Stimulated activated naive B cell treated with anti-CD40 and anti-IgM and Interleukin-4, amounts not matched to agents 10 μg/mL and 1 μg/mL and 100 μg/mL, for 72 hours (primary cell): Measurements from ENCODE around the gene SENP5.
A peak's percentile ranks its signal among the peaks of the same experiment; 100 is the strongest.
"Not testable (repeated sequence)": the region's sequence is repeated elsewhere in the genome, so short reads cannot be mapped to it uniquely, and the experiment has no call there.

ENCODE experiments used
- ATAC-seq, 2 donors: fragments of 150-1000 bp; cut with Tn5 transposase; replicated peaks; 2 replicates each; pipeline ENCODE4 v1.10.0; 2021; ENCODE audit warnings: moderate library complexity in 1 of 2
- DNase-seq: peaks from one replicate; pipeline ENCODE4 v3.0.0; 2021
- H3K27ac Mint-ChIP-seq: one replicate; pipeline ENCODE4 v1.8.0; 2022; ENCODE audit warnings: mild to moderate bottlenecking, mixed read lengths
- H3K27me3 Mint-ChIP-seq, 2 donors: one replicate each; pipeline ENCODE4 v1.8.0; 2022; ENCODE audit warnings: mixed read lengths in 2 of 2
- H3K36me3 Mint-ChIP-seq, 2 donors: one replicate each; pipeline ENCODE4 v1.8.0; 2022; ENCODE audit warnings: mixed read lengths in 2 of 2, mild to moderate bottlenecking in 1 of 2
- H3K4me1 Mint-ChIP-seq, 2 donors: one replicate each; pipeline ENCODE4 v1.8.0; 2022; ENCODE audit warnings: mixed read lengths in 2 of 2, mild to moderate bottlenecking in 1 of 2
- H3K4me3 Mint-ChIP-seq, 2 donors: one replicate each; pipeline ENCODE4 v1.8.0; 2022; ENCODE audit warnings: mild to moderate bottlenecking in 2 of 2, mixed read lengths in 2 of 2, moderate library complexity in 1 of 2
- H3K9me3 Mint-ChIP-seq, 2 donors: one replicate each; pipeline ENCODE4 v1.8.0; 2022; ENCODE audit warnings: mixed read lengths in 2 of 2, mild to moderate bottlenecking in 1 of 2

Gene SENP5

DNA sequence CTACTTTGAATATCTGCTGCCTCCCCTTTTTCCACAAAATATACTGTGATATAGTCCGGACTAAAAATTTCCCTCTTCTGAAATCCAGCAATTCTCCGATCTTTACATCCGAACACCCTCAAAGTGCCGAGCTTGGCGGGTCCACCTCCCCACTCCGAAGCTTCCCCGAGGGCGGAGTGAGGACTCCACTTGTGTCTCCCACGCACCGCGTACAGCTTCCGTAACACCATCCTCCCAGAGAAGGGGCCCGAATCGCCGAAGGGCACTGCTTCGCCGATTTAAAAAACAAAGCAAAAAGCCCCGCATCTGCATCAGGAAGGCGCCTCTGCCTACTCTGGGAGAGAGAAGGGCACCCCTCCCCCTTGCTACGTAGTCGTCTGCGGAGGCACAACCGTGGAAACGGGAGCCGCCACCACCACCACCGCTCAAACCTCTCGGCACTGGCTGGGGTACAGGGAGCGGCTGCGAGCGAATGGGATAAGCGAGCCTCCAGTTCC lies 74.1 kb downstream of the SENP5 start:
- peak overlapping the region; percentile 96 for H3K27ac Mint-ChIP-seq
- ATAC-seq: peak; percentile 53 to 58
- H3K9me3 Mint-ChIP-seq: no peaks in the 10 kb centered on the region
- no peaks in the 10 kb centered on the region for H3K27me3 Mint-ChIP-seq
- peaks cover 28 to 55% of the 10 kb centered on the region in 2 donors for H3K36me3 Mint-ChIP-seq
- peaks cover 35 to 55% of the 10 kb centered on the region in 2 donors for H3K4me1 Mint-ChIP-seq
- H3K4me3 Mint-ChIP-seq: peak overlapping the region; percentile 86 to 96
- DNase-seq: peak; percentile 62

DNA sequence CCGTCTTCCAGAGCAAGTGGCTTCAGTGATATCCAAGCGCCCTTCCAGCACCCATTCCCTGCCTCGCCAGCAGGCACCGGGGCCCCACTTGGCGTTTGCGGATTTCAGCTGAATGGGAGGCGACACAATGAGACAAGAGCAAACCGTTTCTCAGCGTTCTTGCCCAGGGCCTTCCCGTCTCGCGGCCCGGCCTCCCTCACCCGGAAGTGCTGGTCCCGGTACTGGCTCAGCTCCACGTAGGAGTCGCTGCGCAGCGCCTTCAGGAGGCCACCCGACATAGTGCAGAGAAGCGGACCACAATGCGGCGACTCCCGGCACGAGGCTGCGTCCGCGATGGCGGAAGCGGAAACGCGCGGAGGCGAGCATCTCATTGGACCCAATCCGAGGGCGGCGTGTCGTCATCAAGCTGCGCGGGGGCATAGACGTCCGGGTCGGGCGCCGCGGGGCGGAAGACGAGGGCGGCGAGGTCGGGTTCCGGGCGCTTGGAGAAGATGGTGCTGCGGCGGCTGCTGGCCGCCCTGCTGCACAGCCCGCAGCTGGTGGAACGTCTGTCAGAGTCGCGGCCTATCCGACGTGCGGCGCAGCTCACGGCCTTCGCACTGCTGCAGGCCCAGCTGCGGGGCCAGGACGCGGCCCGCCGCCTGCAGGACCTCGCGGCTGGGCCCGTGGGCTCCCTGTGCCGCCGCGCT lies 74.7 kb downstream of the SENP5 start, which contains the start of gene NCBP2:
TSS of gene NCBP2 (minus strand) at position 303 of the 689 bp plus-strand sequence. CDS start at position 278, 25 bp downstream.
- Mint-ChIP-seq H3K27me3 (no peaks in the 10 kb centered on the region), H3K9me3 (no peaks in the 10 kb centered on the region), H3K4me1 (peaks cover 35 to 55% of the 10 kb centered on the region in 2 donors), H3K4me3 (peak within 1 kb of the TSS; percentile 86 to 96), H3K36me3 (peaks cover 24 to 52% of the 10 kb centered on the region in 2 donors), H3K27ac (peak within 1 kb of the TSS; percentile 96)
- ATAC-seq (peak; percentile 92), DNase-seq (peak; percentile 99)

DNA sequence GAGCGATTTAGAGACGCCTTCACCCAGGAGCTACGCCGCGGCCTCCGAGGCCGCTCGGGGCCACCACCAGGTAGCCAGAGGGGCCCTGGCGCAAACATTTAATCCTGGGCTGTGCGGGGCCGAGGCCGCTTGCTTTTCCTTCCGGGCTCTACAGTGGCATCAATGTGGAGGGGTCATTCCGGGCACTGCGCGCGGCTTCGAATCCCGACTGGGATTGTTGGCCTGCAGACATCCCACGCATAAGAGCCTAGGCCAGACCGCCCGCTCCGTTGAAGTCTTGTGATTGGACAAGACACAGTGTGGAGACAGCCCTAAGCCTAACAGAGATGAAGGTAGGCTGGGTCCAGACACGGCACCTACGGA lies 75.2 kb downstream of the SENP5 start:
- DNase-seq: no peak
- Mint-ChIP-seq H3K27ac (peak overlapping the region; percentile 96), H3K9me3 (no peaks in the 10 kb centered on the region), H3K36me3 (peaks cover 26 to 51% of the 10 kb centered on the region in 2 donors), H3K4me1 (peaks cover 33 to 55% of the 10 kb centered on the region in 2 donors), H3K4me3 (peak overlapping the region; percentile 86 to 96), H3K27me3 (no peaks in the 10 kb centered on the region)
- ATAC-seq: peak; percentile 2 to 3

DNA sequence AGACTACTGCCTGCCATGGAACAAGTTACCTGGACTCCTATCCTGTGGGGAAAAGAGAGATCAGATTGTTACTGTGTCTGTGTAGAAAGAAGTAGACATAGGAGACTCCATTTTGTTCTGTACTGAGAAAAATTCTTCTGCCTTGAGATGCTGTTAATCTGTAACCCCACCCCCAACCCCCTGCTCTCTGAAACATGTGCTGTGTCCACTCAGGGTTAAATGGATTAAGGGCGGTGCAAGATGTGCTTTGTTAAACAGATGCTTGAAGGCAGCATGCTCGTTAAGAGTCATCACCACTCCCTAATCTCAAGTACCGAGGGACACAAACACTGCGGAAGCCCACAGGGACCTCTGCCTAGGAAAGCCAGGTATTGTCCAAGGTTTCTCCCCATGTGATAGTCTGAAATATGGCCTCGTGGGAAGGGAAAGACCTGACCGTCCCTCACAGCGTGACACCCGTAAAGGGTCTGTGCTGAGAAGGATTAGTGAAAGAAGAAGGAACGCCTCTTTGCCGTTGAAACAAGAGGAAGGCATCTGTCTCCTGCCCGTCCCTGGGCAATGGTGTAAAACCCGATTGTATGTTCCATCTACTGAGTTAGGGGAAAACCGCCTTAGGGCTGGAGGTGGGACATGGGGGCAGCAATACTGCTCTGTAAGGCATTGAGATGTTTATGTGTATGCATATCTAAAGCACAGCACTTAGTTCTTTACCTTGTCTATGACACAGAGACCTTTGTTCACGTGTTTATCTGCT lies 76.5 kb downstream of the SENP5 start:
- ATAC-seq, H3K9me3 Mint-ChIP-seq, H3K27me3 Mint-ChIP-seq, DNase-seq, H3K27ac Mint-ChIP-seq: not testable (repeated sequence)
- Mint-ChIP-seq H3K4me3 (peak overlapping the region; percentile 86 to 96), H3K36me3 (peaks cover 18 to 43% of the 10 kb centered on the region in 2 donors), H3K4me1 (peaks cover 30 to 49% of the 10 kb centered on the region in 2 donors)

DNA sequence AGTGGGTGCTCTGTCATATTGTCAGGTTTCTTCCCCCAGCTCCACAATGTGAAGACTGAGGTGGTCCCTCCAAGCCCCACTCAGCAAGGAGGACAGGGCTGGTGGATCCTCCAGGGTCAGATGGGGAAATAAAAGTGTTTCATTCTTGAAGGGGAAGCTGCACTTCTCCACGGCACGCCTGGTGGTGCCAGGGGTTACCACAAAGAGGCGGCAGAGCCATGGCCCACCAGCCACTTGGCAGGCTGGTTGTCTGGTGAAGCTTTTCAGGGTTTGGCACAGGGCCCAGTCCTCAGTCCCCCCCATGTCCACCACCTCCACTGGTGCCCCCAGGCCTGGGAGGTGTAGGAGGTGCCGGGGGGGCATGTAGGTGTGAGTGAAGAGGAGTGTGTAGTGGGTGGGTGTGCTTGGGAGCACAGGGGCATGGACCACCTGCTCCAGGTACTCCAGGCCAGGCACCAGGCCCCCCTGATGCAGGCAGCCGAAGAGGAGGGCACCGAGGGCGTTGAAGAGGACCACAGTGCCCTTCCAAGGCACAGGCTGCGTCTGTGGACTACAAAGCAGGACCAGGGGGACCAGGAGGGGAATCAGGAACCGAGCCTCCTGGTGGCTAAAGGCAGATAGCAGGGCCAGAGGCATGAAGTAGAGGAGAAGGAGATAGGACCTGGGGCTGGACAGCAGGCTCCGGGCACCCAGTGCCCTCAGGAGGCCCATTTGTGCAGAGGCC lies 79.6 kb downstream of the SENP5 start:
- Mint-ChIP-seq H3K4me1 (peaks cover 11 to 23% of the 10 kb centered on the region in 2 donors), H3K36me3 (peaks cover 7 to 24% of the 10 kb centered on the region in 2 donors), H3K27ac (peak overlapping the region; percentile 47), H3K4me3 (no peak overlapping the region), H3K9me3 (no peaks in the 10 kb centered on the region), H3K27me3 (no peaks in the 10 kb centered on the region)
- ATAC-seq (no peak), DNase-seq (no peak)

DNA sequence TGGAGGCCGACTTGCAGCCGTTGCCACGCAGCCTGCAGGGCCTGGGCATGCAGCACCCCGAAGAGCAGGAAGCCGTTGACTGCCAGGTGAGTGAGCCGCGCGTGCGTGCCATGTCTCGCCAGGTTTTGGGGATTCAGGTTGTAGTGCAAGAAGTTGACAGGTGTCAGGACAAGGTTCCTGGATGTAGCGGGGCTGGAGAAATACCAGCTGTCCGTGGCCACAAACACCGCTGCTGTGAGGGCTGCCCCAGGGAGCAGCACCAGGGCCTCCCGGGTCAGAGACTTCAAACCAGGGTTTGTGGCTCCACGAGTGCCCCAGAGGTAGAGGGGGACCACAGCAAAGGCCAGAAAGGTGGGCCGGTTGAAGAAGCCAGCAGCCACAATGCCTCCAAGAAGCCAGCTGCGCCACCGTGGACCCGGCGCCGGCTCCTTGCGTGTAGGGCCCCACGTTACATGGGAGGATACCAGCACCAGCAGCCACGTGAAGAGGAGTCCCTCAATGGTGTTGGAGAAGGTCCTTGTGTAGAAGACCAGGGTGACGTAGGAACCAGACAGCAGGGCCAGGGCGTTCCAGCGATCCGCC lies 80.2 kb downstream of the SENP5 start:
- DNase-seq (no peak), ATAC-seq (no peak)
- Mint-ChIP-seq H3K27me3 (no peaks in the 10 kb centered on the region), H3K9me3 (no peaks in the 10 kb centered on the region), H3K36me3 (peaks cover 7 to 20% of the 10 kb centered on the region in 2 donors), H3K4me3 (no peak overlapping the region), H3K27ac (no peak overlapping the region), H3K4me1 (peaks cover 11 to 22% of the 10 kb centered on the region in 2 donors)

DNA sequence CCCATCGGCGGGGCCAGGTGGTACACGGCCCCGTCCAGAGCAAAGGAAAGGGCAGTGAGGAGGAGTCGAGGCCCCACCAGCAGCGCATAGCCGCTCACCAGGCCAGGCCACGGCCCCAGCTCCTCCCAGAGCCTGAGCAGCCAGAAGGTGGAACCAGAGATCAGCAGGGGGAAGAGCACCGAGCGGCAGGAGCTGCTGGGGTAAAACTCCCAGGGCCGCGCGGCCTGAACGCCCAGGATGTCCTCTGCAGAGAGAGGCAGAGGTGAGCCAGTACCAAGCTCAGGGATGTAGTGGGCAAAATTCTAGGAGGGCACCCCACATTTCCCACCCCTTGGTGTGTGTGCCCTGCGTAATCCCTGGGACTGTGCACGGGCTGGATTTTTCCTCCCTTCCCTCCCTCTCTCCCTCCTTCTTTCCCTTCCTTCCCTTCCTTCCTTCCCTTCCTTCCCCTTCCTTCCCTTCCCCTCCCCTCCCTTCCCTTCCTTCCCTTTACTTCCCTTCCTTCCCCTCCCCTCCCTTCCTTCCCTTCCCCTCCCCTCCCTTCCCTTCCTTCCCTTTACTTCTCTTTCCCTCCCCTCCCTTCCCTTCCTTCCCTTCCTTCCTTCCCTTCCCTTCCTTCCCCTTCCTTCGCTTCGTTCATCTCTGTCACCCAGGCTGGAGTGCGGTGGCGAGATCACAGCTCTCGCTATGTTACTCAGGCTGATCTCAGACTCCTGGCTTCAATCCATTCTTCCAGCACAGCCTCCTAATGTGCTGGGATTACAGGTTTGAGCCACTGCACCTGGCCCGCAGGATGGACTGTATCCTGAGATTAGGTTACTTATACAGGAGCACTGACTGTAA lies 80.9 kb downstream of the SENP5 start:
- peaks cover 7 to 18% of the 10 kb centered on the region in 2 donors for H3K36me3 Mint-ChIP-seq
- H3K27me3 Mint-ChIP-seq: no peaks in the 10 kb centered on the region
- H3K4me3 Mint-ChIP-seq: no peak overlapping the region
- ATAC-seq (peak in 1 of 2 donors; percentile 29), DNase-seq (no peak)
- no peak overlapping the region for H3K27ac Mint-ChIP-seq
- peaks cover 8 to 14% of the 10 kb centered on the region in 2 donors for H3K4me1 Mint-ChIP-seq
- no peaks in the 10 kb centered on the region for H3K9me3 Mint-ChIP-seq

DNA sequence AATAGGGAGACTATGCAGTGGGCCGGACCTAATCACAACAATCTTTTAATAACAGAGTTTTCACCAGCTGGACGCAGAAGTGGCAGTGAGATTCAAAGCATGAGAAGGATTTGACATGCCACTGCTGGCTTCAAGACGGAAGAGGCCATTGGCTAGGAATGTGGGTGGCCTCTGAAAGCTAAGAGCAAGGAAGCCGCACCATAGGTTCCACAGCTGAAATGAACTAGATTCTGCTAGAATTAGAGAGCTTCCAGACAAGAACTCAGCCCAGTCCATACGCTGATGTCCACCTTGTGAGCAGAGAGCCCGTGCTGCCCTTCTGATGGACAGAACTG lies 81.5 kb downstream of the SENP5 start:
- ATAC-seq (no peak), DNase-seq (no peak)

DNA sequence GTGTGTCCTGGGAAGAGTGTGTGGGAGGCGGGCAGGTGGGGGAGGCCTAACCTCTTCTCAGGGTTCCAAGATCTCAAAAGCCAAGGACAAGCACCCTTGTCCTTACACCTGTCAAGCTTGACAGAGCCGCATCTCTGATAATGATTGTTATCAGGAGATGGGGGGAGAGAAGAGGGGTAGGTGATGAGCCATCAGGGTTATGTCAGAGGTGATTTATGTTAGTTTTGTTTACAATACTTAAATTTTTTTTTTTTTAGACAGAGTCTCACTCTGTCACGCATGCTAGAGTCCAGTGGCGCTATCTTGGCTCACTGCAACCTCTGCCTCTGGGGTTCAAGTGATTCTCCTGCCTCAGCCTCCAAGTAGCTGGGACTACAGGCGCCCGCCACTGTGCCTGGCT lies 82.0 kb downstream of the SENP5 start:
- H3K27me3 Mint-ChIP-seq: no peaks in the 10 kb centered on the region
- H3K4me3 Mint-ChIP-seq: no peak overlapping the region
- no peaks in the 10 kb centered on the region for H3K9me3 Mint-ChIP-seq
- peaks cover 5 to 14% of the 10 kb centered on the region in 2 donors for H3K36me3 Mint-ChIP-seq
- no peak for DNase-seq
- H3K27ac Mint-ChIP-seq: no peak overlapping the region
- no peak for ATAC-seq
- peaks cover 2 to 4% of the 10 kb centered on the region in 2 donors for H3K4me1 Mint-ChIP-seq

More for the DNA sequence above, 81.5 kb downstream of the SENP5 start:
- Mint-ChIP-seq H3K4me1 (peaks cover 7 to 8% of the 10 kb centered on the region in 2 donors), H3K27me3 (no peaks in the 10 kb centered on the region), H3K9me3 (no peaks in the 10 kb centered on the region), H3K27ac (no peak overlapping the region), H3K36me3 (peaks cover 6 to 18% of the 10 kb centered on the region in 2 donors), H3K4me3 (no peak overlapping the region)

DNA sequence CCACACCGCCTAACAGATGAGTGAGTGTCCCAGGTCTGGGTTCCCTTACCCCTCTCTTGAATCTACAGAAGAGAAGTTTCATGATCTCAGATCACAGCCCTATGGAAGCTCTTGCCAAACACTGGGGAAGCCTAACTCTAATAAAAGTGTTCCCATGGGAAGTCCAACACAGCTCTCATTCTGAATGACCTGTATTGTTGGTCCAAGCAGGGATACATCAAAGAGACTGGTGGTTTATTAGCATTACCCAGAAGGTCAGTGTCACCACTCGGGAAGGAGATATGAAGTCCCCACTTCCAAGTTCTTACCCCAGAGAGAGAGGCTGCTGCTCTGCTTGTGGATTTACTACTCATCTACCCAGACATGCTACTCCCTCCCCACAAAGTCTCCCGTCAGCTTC lies 83.7 kb downstream of the SENP5 start:
- H3K4me1 Mint-ChIP-seq: no peaks in the 10 kb centered on the region
- DNase-seq (no peak), ATAC-seq (no peak)
- H3K9me3 Mint-ChIP-seq: peaks cover under 1% of the 10 kb centered on the region in 2 donors
- H3K4me3 Mint-ChIP-seq: no peak overlapping the region
- peaks cover 5 to 11% of the 10 kb centered on the region in 2 donors for H3K36me3 Mint-ChIP-seq
- no peaks in the 10 kb centered on the region for H3K27me3 Mint-ChIP-seq
- no peak overlapping the region for H3K27ac Mint-ChIP-seq

DNA sequence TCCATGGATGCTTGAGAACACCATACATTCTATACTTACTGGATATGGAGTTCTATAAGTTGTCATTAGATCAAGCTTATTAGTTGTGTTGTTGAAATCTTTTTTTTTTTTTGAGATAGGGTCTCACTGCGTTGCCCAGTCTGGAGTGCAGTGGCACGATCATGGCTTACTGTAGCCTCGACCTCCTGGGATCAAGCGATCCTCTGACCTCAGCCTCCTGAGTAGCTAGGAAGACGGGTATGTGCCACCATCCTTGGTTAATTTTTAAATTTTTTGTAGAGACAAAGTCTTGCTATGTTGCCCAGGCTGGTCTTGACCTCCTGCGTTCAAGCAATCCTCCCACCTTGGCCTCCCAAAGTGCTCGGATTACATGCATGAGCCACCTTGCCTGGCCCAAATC lies 87.1 kb downstream of the SENP5 start:
- ATAC-seq: no peak
- Mint-ChIP-seq H3K36me3 (no peaks in the 10 kb centered on the region), H3K27me3 (no peaks in the 10 kb centered on the region), H3K27ac (no peak overlapping the region), H3K4me3 (no peak overlapping the region), H3K9me3 (peaks cover 2 to 4% of the 10 kb centered on the region in 2 donors), H3K4me1 (no peaks in the 10 kb centered on the region)
- DNase-seq: no peak

DNA sequence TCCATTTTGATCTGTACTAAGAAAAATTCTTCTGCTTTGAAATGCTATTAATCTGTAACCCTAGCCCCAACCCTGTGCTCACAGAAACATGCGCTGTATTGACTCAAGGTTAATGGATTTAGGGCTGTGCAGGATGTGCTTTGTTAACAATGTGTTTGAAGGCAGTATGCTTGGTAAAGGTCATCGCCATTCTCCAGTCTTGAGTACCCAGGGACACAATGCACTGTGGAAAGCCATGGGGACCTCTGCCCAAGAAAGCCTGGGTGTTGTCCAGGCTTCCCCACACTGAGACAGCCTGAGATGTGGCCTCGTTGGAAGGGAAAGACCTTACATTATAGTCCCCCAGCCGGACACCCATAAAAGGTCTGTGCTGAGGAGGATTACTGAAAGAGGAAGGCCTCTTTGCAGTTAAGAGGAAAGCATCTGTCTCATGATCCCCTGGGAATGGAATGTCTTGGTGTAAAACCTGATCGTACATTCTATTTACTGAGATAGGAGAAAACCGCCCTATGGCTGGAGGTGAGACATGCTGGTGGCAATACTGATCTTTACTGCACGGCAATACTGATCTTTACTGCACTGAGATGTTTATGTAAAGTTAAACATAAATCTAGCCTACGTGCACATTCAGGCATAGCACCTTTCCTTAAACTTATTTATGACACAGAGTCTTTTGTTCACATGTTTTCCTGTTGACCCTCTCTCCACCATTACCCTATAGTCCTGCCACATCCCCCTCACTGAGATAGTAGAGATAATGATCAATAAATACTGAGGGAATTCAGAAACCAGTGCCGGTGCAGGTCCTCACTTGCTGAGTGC lies 94.6 kb downstream of the SENP5 start:
- peaks cover 0 to 4% of the 10 kb centered on the region in 2 donors for H3K27me3 Mint-ChIP-seq
- DNase-seq (no peak), ATAC-seq (peak; percentile 45 to 61)
- H3K9me3 Mint-ChIP-seq: peaks cover 10 to 21% of the 10 kb centered on the region in 2 donors
- H3K4me3 Mint-ChIP-seq: peak overlapping the region; percentile 37 to 46
- peaks cover 21 to 32% of the 10 kb centered on the region in 2 donors for H3K4me1 Mint-ChIP-seq
- peaks cover 24 to 26% of the 10 kb centered on the region in 2 donors for H3K36me3 Mint-ChIP-seq
- peak overlapping the region; percentile 79 for H3K27ac Mint-ChIP-seq
